NCI-H2196 treated with DMSO at 0.1 percent for 48 hours (cell line): Measurements from ENCODE around the gene SMIM45.

Experiments
- DNase-seq: peaks from one replicate; lab custom pipeline; 2025; ENCODE audit not compliant: unreplicated experiment; lab: John Stamatoyannopoulos, UW

SMIM45 gene

DNA sequence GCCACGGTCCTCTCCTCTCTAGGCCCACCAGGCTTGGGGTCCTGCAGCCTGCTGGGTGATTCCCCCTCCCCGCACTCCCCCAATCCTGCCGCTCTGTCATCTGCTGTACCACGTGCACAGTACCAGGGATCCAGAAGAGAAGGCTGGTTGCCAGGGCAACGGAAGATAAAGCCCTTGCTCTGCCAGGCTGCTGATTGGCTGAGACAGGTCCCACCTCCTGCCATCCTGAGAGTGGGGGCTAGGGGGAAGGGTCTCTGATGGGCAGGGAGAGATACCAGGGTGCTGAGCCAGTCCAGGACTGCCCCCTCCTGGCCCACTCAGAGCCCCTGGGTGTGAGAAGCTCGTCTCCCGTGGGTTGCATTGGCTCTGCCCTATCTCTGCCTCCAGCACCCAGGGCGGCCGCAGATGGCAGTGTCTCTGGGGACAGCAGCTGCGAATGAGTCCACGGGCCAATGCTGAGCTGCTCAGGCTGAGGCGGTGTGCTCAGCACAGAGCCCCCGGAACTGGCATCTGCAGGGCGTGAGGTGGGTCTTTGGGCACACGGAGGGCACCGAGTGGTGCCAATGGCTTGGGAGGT lies at the start of gene SMIM45:
Gene SMIM45, plus strand, starts transcription at position 253 of the 577 bp plus-strand sequence.
- DNase-seq = no peak

DNA sequence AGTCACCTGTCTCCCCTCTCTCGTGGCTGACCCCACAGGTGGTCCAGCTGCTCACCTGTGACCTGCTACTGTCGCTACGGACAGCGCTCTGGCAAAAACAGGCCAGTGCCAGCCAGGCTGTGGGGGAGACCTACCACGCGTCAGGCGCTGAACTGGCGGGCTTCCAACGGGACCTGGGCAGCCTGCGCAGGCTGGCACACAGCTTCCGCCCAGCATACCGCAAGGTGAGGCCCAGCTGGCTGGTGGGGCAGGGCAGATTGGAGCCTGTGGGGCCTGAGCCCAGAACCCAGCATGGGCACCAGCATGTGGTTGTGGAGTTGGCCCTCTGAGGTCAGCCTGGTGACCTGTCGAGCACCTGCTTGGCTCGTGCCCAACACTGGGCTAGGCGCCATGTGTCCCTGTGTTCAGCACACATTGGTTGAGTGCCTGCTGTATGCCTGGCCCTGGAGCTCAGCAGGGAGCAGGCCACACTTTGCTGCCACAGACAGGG lies 49.0 kb upstream of the SMIM45 start:
- DNase-seq = peak; percentile 91

DNA sequence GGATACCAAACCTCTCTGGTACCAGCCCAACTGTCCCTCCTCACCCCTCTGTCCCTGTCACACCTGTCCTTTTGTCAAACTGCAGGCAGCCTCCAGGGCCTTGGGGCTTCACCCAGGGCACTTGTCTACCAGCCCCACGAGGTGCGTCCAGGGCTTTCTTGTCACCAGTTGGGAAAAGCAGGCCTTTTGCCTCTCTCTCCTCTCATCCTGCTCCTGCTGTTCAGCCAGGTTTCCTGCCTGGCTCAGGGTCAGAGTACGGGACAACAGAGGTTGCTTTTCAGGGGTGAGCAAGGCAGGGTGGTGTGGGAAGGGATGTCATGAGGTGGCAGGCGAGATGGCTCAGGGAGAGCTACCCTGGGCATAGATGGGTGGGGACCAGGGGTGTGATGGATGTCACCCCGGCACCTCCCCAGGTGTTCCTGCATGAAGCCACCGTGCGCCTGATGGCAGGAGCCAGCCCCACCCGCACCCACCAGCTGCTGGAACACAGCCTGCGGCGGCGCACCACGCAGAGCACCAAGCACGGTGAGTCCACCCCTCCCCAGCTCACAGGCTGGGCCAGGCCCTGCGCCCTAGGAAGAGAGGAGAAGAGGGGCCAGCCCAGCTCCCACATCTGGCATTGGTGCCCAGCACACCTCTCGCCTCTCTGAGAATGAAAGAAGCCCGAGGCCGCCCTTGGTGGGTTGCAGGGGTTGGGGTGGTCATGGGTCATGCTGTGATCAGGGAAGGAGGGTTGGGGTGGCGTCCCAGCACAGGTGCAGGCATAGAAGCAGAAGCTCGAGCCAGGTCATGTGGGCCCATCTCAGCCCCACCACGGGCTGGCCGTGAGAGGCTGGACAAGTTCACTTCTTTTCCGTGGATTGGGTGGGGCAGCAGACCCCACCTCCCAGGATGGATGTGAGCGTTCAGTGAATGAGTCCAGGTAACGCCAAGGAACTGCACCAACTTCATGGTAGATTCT lies 47.2 kb upstream of the SMIM45 start:
- DNase-seq = no peak

DNA sequence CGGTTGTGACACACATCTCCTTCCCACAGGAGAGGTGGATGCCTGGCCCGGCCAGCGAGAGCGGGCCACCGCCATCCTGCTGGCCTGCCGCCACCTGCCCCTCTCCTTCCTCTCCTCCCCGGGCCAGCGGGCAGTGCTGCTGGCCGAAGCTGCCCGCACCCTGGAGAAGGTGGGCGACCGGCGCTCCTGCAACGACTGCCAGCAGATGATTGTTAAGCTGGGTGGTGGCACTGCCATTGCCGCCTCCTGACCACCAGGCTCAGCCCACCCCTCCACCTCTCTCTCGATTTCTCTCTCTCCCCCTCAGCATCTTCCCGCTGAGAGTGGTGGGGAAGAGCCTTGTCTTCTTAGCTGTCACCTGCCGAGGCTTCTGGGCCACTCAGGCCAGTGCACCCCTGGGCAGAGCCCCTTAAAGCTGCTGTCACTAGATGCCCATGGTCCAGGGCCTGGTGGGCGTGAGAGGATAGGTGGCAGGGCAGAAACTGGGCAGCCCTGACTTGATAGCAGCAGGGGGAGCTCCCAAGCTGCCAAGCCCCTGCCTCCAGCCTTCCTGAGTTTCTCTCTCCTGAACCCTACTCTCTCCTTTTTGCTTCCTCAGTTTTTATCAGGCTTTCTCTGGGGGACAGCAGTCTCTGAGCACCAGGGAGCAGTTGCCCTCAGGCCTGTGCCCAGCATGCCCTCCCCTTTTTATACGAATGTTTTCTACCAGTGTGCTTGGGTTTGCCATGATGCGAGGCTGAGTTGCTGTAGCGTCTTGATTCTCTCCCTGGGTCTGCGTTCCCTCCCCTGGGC lies 46.3 kb upstream of the SMIM45 start:
- DNase-seq = no peak

DNA sequence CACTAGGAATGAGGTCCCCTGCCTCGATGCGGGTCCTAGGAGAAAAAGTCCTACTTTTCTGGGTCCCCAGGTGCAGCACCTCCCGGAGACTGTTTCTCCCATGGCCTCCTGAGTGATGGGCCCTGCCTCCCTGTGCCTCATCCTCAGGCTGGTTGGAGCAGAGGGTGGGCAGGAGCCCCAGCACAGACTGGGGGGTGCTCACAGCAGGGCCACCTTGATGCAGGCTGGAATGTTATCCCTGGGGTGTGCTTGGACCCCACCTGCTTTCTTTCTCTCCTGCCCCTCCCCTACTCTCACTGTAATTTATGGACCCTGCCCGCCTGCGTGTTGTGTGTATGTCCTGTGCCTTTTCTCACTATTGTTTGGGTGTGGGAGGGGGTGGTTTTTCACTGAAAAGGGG lies 45.1 kb upstream of the SMIM45 start:
- no peak for DNase-seq

DNA sequence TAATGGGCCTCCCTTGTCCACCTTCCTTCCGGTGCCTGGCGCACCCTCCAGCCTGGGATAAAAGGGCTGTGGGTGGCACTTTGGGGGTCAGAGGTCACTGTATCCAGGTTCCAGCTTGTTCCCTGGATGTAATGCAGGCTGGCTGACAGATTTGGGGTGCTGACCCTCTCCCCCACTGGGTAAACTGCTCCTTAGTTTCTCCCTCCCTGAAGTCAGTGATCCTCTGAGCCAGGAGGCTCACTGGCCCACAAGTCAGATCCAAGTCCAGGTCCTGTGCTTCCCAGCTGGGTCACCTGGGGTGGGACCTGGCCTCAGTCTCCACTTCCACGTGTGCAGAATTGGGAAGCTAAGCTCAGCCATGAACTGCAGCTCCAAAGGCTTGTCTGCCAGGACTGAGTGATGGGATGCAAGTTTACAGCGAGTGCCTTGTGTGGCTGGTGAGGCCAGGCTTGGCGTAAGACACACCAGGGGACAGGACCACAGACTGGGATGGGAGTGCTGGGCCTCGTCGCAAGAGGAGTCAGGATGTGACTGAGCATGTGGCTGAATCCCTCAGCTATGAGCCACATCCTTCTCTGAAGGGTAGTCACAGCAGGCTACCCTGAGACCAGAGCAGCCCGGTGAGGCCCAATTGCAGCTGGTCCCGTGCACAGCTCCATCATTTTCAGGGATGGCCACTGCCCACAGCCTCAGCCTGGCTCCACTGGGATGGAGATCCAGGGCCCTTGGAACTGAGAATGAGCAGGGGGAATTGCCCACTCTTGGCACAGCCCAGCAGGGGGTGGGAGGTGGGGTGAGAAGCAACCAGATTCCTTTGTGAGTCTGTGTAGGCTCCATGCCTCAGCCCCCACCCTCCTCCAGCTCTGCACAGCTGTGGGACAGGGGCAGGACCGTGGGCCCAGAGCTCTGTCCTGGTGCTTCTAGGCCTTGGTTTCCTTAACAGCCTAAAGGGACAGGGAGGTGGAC lies 44.2 kb upstream of the SMIM45 start:
- no peak for DNase-seq

DNA sequence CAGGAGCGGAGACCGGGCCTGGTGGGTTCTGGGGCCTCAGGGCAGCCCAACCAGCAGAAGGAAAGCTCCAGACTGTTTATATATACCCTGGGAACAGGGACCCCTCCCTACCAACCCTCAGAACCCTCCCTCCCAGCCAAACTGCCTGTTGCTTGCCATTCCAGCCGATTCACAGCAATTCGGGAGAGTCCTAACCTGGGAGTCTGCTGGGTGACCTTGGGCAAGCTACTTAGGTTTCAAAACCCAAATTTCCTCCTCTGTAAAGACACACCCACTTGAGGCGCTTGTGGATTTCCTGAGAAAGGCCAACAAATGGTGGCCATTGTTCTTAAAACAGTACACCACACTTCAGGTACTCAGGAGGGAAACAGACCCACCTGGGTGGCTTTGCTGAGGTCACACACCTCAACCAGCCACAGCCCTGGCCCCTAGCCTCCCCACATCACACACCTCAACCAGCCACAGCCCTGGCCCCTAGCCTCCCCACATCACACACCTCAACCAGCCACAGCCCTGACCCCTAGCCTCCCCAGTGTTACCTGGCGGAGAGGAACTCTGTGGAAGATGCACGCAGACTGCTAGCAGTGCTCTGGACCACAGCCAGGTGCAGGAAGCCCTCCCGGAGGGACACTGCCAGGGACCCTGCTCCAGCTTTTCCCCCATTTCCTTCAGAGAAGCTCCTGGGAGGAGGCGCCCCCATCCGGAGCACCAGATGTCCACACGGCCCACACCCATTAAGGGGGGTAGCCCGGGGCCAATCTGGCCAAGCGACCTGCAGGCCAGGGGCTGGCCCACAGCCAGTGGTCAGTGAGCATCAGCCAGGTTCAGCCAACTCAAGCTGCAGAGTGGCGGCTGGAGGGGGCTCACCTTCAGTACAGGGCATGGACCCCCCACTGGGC lies 43.3 kb upstream of the SMIM45 start:
- no peak for DNase-seq

DNA sequence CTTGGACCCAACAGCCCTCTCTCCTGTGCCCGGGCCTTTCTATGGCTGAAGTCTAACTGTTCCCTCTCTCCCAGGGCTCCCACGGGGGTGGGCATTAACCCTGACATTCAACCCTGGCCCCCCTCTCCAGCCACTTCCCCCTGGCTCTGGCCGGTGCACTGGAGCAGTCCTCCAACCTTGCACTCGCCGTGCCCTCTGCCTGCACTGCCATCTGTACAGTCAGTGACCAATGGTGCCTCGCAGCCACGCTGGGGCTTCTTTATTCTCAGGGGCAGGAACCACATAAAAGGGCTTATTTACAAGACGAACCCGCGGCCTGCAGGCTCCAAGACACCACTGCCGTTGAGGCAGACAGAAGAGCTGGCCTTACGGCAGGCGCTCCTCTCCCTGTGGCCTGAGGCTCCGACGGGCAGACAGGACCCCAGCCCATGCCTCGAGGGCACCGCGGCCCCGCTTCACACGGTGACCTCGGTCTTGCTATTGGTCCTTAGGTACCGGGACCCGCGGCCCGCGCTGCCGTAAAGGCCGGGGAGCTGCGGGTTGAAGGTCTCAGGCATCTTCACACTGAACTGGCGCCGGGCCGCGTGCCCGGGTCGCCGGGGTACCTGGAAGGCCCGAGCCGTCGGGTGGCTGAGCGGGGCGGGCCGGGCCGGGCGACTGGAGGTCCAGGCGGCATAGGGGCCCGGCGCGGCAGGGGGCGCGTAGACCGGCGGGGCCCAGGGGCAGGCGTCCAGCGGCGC lies 42.5 kb upstream of the SMIM45 start:
- no peak for DNase-seq

DNA sequence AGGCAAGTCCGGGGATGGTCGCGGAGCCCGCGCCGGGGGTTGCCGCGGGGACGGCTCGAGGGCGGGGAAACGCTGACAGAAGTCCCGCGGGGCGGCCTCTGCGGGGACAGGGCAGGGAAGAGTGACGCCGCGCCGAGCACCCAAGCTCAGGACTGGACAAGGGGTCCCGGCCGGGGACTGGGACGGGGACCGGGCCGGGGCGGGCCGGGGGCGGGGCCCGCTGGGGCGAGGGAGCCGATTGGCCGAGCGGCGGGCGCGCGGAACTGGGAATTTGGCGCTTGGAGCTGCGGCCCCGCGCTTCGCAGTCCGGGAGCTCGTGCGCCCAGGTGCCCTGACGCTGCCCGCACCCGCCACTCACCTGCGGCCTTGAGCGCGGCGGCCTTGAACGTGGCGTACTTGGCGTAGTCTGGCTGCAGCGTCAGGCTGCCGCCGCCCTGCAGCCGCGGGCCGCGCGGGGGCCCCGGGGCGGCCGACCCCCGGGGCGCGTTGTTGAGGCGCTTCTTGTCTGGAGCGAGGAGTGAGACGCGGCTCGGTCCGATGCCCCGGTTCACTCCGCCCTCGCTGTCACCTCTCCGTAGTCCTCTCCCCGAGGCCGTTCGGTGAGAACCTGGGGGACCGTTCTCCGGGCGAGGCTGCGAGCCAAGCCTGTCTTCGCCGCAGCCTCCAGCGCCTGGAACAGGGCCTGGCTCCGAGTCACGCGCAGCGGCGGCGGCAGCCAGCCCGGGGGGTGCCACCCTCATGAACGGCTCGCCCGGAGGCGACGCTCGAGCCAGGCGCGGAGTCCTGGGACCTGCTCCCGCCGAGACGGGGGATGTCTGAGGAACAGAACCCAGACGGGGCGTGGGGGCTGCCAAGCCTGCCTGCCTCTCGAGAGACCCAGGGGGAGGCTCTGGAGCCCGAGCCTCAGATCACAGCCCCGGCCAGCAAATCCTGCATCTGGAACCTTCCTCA lies 41.6 kb upstream of the SMIM45 start:
- no peak for DNase-seq

DNA sequence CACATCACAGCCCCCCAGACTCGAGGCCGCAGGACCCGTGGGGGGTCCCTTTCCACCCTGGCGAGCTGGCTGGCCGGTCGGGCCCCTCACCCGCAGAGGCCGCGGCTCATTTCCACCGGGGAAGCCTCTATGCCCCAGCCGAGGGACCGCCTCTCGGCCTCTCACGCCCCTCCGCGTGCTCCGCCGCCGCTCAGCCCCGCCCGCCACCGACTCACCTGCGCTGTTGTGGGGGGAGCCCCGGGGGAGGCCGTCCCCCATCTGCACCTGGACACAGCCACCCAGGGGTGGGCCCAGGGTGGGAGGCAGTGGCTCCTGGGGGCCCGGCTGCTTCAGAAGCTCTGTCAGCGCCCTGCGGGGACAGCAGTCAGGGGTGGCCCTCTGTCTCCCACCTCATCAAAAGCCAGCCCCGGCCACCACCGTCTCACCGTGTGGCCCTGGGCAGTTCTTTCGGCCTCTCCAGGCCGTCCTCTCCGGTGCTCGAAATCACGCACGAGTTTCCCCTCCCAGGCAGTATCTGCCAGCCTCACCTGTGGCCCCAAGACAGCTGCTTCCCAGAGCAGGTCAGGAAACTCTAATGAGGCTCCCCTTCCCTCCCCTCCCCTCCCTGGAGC lies 40.8 kb upstream of the SMIM45 start:
- no peak for DNase-seq

DNA sequence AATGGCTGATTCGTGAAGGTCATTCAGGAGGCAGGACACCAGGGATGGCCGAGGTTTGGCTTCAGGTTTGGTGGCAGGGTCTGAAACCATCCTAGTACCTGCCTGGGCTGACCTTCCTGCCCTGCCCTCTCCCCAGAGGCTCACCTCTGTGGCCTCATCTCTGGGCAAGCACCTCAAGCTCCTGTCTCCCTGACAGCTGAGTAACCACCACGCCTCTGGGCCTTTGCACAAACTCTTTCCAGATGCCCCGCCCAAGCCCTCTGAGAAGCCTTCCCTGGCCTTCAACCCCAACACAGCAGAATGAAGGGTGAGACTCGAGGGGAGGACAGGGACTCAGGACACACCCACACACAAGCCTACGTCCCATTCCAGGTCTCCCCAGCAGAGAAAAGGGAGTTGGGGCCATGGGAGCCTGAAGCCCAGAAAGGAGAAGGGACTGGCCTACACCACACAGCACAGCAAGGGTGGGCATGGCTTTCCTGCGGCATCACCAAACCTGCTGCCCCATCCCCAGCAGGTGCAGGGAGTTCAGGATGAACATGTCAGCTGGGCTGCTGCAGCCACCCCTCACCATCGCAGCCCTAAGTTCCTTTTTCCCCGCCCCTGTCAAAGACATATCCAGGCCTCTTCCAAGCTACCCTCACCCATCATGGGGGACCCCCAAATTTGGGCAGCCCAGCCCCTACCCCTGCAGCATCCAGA lies 39.5 kb upstream of the SMIM45 start:
- DNase-seq = no peak

DNA sequence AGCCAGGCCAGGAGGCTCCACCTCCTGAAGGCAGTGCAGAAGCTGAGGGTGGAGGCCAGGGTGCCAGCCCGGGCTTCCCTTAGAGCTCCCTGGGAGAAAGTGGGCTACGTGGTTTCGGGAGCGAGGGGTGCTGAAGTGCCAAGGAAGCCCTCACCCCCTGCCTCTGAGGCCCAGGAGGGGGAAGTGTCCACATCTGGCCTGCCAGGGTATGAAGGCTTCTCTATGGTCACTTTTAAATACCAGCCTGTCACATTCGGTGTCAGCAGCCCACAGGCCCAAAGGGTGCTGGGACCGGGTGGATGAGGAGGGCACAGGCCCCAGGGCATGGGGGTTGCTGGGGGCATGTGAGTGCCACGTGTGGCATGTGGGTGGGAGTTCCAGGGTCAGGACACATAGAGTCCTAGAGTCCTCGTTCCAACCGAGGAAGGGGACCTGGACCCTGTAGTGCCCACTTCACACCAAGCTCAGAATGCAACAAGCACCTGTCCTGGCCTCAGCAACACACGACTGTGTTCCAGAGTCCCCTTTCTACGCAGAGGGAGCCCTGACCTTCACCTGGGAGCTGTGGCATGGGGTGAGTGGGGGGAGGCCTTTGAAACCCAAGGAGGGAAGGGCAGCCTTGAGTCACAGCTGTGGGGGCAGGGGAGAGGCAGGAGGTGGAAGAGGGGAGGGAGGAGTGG lies 38.8 kb upstream of the SMIM45 start:
- DNase-seq = no peak

DNA sequence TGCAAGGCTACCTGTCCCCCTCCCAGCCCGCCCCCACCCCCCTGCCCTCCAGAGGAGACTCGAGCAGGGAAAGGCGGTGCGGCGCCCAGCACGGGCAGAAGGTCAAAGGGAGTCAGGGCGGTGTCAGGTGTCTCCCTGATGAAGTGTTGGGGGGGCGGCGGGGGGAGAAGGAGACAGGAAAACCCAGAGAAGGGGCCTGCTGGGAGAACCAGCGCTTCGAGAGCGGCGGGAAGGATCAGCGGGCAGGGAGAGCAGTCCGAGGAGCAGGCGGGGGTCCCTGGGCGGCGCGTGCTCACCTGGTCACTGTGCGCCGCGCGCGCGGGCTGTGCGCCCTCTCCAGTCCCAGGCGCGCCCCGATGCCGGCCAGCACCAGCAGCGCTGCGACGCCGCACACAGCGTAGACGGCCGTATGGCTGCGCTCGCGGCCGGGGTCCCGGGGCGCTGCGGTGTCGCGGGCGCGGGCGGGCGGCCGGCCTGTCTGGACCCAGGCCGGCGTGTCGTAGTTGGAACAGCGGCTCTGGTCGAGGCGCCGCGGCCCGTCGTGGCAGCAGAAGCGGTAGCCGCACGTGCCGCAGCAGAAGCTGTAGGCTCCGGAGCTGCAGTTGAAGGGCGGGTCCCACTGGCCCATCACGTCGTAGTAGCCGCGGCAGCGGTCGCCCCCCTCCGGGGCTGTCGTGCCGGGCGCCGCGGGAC lies 38.0 kb upstream of the SMIM45 start:
- DNase-seq = no peak

DNA sequence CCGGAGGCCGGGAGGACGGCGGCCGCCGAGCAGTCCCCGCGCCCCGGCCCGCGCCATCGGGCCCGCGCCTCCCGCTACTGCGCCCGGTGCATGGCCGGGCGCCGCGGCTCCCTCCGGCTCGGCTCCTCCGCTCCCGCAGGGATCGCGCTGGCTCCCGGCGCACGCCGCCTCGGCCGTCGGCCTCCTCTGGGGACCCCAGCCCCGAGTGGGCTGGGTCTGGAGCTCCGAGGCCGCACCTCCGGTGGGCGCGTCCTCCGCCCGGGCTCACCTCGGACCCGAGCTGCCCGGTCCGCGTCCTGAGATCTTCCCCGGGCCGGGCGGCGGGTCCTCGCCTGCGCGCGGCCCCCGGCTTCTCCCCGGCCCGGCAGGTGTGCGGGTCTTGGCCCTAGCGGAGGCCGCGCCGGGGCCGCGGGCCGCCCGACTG lies 37.3 kb upstream of the SMIM45 start:
- no peak for DNase-seq

DNA sequence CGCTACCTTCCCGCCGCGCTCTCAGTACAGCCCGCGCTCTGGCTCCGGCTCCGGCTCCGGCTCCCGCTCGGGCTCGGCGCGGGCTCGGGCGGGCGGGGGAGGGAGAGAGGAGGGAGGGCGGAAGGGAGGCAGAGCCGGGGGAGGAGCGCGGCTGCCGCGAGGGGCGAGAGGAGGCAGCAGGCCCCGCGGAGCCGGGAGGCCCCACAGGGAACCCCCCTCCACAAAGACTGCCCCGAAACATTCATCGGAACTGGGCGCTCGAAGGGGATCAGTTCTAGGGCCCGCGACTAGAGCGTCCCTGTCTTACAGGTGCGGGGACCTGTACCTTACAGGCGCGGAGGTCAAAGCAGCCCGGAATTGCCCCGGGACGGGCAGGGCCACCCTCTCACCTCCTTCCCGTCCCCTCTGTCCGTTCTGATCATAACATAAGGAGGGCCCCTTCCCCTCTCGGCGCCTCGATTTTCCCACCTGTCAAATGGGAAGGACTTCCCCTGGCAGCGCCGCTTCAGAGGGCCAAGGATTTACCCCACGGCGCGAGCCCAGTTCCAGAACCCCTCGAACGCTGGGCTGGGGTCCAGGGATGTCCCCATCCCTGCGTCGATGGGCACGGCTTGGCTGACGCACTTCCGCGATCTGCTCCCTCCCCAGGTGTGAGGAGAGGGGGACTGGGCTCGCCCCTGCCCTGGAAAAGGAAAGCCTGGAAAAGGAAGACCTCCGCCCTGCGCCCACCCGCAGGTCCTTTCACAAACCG lies 36.7 kb upstream of the SMIM45 start, which contains the start of gene SHISA8:
Gene SHISA8, minus strand, starts transcription at position 40 of the 751 bp plus-strand sequence. CDS start 407 bp downstream, outside the sequence.
- DNase-seq = no peak
